BJ (cell line): ENCODE data around the gene PRL. TPM values are rescaled to one million over a fixed set of nuclear protein-coding genes. Genes with fewer than 3 reads are reported as not detected.

Source experiments
- CTCF ChIA-PET: fragments of 350-600 bp; formaldehyde crosslinking; extraction: SDS; loops from one replicate; lab custom pipeline; 2021; ENCODE audit warnings: antibody characterized with exemption, inconsistent platforms; lab: Yijun Ruan, JAX
- POLR2A ChIA-PET: fragments of 300-600 bp; sonication (Branson Sonifier 250); formaldehyde crosslinking; extraction: SDS; loops from one replicate; lab custom pipeline; 2021; ENCODE audit warnings: antibody characterized with exemption; lab: Charles Lee
- DNase-seq: peaks from one replicate; pipeline ENCODE4 v3.0.0-alpha.2; 2011; ENCODE audit warnings: low read depth
- H3K27me3 ChIP-seq: 2 replicates; pipeline ENCODE4 v1.6.0; 2011; ENCODE audit warnings: low read length; ENCODE audit not compliant: control insufficient read depth, insufficient read depth
- H3K36me3 ChIP-seq: 2 replicates; pipeline ENCODE4 v1.5.1; 2011; ENCODE audit warnings: low read length; ENCODE audit not compliant: control insufficient read depth, insufficient read depth
- H3K4me3 ChIP-seq: 2 replicates; pipeline ENCODE4 v1.5.1; 2011; ENCODE audit warnings: low read depth, mild to moderate bottlenecking, control low read depth, low read length
- CTCF ChIP-seq: IDR thresholded peaks from 2 replicates; pipeline ENCODE4 v1.5.1; 2011; ENCODE audit warnings: low read depth, mild to moderate bottlenecking, control low read depth, inconsistent platforms, low read length, moderate library complexity; ENCODE audit not compliant: insufficient read depth
- polyA plus RNA-seq: library from polyadenylated mRNA; depleted of rRNA; stranded (reverse); fragments of >200 nt; gene quantifications from 2 replicates; pipeline ENCODE4 v1.2.3, GENCODE V29; 2011

The PRL gene
- polyA plus RNA-seq, 1 experiment, result not detected

- Histone ChIP-seq H3K27me3 (no peaks in the 10 kb centered on the region), H3K36me3 (no peaks in the 10 kb centered on the region), H3K4me3 (no peak overlapping the region)
- no peak for DNase-seq
- ChIA-PET POLR2A (interaction anchor here (0.6 kb wide), 1 partner anchor 12 kb away, joined by 3 read pairs; no protein-coding TSS in a partner anchor), CTCF (interaction anchor here (1.4 kb wide), 1 partner anchor 11 kb away, joined by 4 read pairs; no protein-coding TSS in a partner anchor)
- no peak for TF ChIP-seq CTCF
Measured at GRCh38 chr6:22238861-22239260, 58.0 kb downstream of the PRL start.

GRCh38 chr6:22237526-22237925, 59.3 kb downstream of the PRL start:
- no peak for DNase-seq
- ChIA-PET CTCF (no interaction called here), POLR2A (no interaction called here)
- Histone ChIP-seq H3K36me3 (no peaks in the 10 kb centered on the region), H3K4me3 (no peak overlapping the region), H3K27me3 (no peaks in the 10 kb centered on the region)
- TF ChIP-seq CTCF, result no peak
